Caki2 (cell line): ENCODE data around the gene SLC66A2. TPM values are rescaled to one million over a fixed set of nuclear protein-coding genes. Genes with fewer than 3 reads are reported as not detected.

Source experiments
- DNase-seq: peaks from one replicate; pipeline ENCODE4 v3.0.0-alpha.2; 2015; ENCODE audit warnings: low read depth
- in situ Hi-C: cut with HindIII; loops from 2 replicates; pipeline ENCODE4 v1.10.0; 2016; ENCODE audit warnings: low sequenced_read_pairs, low pct_unique_long_range_greater_than_20kb, mixed read lengths
- total RNA-seq: library from RNA; depleted of rRNA; stranded (reverse); fragments of >200 nt; shearing (Covaris generic); gene quantifications from 2 replicates; pipeline ENCODE4 v1.2.3, GENCODE V29; 2014; ENCODE audit warnings: low replicate concordance; rRNA removed

SLC66A2 gene
- total RNA-seq, 1 experiment from 2014 or later, result 18.0 TPM

- in situ Hi-C loops, result no loop called here
Observed at GRCh38 chr18:79852561-79853302, 98.7 kb downstream of the SLC66A2 start.

More at GRCh38 chr18:79852561-79853302, 98.7 kb downstream of the SLC66A2 start:
- DNase-seq, result no peak

Other genes starting within 250 kb of the SLC66A2 start
- not detected in 2 replicates for gene KCNG2, start 153.7 kb downstream of the SLC66A2 start, total RNA-seq
- gene HSBP1L1, start 13.0 kb upstream of the SLC66A2 start, total RNA-seq, result 7.7 and 20.6 TPM in 2 replicates
- gene TXNL4A, start 36.9 kb upstream of the SLC66A2 start, total RNA-seq, result 120 and 227 TPM in 2 replicates
- 8.7 and 19.9 TPM in 2 replicates for gene RBFA, start 82.8 kb upstream of the SLC66A2 start, total RNA-seq
- 8.1 and 10.5 TPM in 2 replicates for gene ADNP2, start 157.6 kb upstream of the SLC66A2 start, total RNA-seq